Neural progenitor cell (in vitro differentiated cells): ENCODE data around the gene BARHL2.

Experiments used
- CTCF ChIP-seq: fragments of 200-600 bp; sonication (generic); IDR thresholded peaks from 2 replicates; pipeline ENCODE4 v1.5.1; 2017; ENCODE audit warnings: antibody characterized with exemption, mild to moderate bottlenecking
- EZH2 ChIP-seq: fragments of 200-600 bp; sonication (generic); IDR thresholded peaks from 2 replicates; pipeline ENCODE4 v1.6.1; 2017; ENCODE audit warnings: antibody characterized with exemption, mild to moderate bottlenecking, moderate library complexity
- EZH2phosphoT487 ChIP-seq: fragments of 200-600 bp; sonication (generic); IDR thresholded peaks from 2 replicates; pipeline ENCODE4 v1.6.1; 2017; ENCODE audit warnings: antibody characterized with exemption

DNA sequence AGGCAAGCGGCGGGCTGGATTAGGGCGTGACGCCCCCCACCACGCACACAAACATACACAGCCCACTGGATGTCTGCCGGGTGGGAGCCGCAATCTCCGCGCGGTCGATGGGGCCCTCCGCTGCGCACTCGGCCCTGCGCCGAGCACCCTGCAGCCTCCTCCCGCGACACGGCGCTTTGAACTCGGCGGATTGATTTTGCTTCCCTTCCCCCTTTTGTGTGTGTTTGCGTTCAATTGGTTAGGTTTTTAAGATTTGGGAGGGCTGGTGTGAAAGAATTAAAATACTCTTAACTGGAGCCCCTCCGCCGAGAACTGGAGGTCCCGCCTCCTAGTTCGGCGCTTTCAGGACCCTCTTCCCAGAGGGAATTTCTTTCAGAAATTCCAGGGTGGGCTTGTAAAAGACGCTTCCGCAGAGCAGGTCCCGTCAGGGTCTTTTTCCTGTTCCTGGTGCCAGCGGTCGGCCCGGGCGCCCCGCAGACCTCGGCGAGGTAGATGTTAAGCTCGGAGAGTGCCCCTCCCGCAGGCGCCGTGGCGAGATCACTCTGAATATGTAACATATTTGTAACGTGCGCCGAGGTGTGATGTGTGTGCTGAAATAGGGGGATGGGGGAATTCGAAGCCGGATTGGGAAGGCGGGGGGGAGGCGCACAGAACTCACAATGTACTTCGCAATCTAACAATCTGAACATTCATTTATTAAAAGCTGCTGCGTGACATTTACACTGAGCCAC lies 8.0 kb upstream of the BARHL2 start:
- TF ChIP-seq CTCF (no peak), EZH2phosphoT487 (peak; percentile 62), EZH2 (peak; percentile 70)
